Suprapubic skin (tissue), 4 donors: ENCODE results near the gene HERC2.

Experiments used
- CTCF ChIP-seq, 2 donors: fragments of 200-600 bp in 1 of 2; fragments of 450-650 bp in 1 of 2; sonication (generic) in 1 of 2; IDR thresholded peaks; one replicate each; pipeline ENCODE4 v1.5.1; 2016 to 2019; ENCODE audit warnings: antibody characterized with exemption in 2 of 2, mild to moderate bottlenecking in 1 of 2, moderate library complexity in 1 of 2
- POLR2A ChIP-seq, 2 donors: fragments of 450-650 bp; IDR thresholded peaks; one replicate each; pipeline ENCODE4 v1.6.1; 2017; ENCODE audit warnings: antibody characterized with exemption in 2 of 2, mild to moderate bottlenecking in 2 of 2, moderate library complexity in 2 of 2
- POLR2AphosphoS5 ChIP-seq, 3 donors: sonication (generic); formaldehyde crosslinking; IDR thresholded peaks; one replicate each; pipeline ENCODE4 v1.6.1; 2017; ENCODE audit warnings: antibody characterized with exemption in 3 of 3

DNA sequence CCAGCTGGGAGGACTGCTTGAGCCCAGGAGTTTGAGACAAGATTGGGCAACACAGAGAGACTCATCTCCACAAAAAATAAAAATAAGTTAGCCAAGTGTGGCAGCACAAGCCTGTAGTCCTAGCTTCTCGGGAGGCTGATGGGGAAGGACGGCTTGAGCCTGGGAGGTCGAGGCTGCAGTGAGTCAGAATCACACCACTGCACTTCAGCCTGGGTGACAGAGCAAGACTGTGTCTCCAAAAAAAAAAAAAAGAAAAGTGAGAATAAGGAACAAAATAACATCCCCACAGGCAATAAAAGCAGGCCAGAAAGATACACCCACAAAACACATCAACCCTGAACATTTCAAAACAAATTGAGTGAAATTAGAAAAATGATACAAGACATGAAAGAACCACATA, 174.2 kb downstream of the HERC2 start:
- TF ChIP-seq POLR2AphosphoS5 (IDR thresholded peaks at IDR 0.05) (no peak), CTCF (IDR thresholded peaks at IDR 0.05) (no peak), POLR2A (IDR thresholded peaks at IDR 0.05) (no peak)
